GM18502 (cell line): ENCODE results near the gene SMIM14.
"Not testable (repeated sequence)": the region's sequence is repeated elsewhere in the genome, so short reads cannot be mapped to it uniquely, and the experiment has no call there.

Experiments
- ATAC-seq: cut with Tn5 transposase; IDR thresholded peaks from one replicate; pipeline ENCODE4 v1.9.1; 2021; ENCODE audit warnings: mild to moderate bottlenecking; ENCODE audit not compliant: unreplicated experiment, poor library complexity

The SMIM14 gene

DNA sequence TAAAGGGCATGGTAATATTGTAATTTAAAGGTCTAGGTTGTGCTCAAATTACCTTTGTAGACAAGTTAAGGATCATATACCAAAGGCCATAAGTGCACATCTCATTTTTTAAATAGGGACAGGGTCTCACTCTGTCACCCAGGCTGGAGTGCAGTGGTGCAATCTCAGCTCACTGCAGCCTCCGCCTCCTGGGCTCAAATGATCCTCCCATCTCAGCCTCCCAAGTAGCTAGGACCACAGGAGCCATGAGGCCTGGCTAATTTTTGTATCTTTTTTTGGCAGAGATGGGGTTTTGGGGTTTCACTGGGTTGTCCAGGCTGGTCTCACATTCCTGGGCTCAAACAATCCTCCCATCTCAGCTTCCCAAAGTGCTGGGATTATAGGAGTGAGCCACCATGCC is 124.4 kb downstream of the SMIM14 start:
- ATAC-seq, result not testable (repeated sequence)

DNA sequence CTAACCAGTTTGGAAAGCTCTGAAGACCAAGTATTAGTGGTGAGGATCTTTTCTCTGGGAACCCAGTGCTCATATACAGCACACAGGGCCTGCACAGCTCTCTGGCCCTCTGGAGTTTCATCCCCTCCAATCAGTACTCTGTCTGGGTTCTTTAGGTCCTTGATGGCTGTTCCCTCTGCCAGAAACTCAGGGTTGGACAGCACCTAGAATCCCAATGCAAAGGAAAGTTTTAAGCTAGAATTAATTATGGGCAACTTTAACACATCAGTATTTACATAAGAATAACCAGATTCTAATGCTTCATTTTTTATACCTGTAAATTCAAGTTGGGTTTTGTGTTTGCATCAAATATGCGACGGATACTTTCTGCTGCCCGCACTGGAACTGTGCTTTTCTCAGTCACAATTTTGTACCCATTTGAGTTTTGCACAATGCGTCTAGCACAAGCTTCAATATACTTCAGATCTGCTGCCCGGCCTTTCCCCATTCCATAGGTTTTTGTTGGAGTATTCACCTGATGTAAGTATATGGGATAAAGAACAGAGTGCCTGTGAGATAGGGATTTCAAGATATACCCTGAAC is 128.2 kb downstream of the SMIM14 start:
- ATAC-seq, result no peak

DNA sequence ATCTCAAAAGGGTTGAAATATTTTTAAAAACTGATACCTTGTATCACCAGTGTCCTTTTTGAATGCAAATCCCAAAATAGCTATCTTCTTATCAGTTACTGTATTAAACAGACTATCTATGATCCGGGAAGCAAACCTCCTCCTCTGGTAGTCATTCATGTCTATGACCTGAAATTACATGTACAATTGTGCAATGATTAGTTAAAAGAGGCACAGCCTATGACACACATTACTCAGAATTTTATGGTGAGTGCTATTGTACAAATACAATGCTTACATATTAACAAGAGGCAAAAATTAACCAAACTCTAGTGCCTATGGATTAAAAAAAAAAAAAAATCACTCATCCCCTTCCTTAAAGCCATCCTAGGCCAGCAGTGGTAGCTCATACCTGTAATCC is 133.1 kb downstream of the SMIM14 start:
- ATAC-seq, result no peak

DNA sequence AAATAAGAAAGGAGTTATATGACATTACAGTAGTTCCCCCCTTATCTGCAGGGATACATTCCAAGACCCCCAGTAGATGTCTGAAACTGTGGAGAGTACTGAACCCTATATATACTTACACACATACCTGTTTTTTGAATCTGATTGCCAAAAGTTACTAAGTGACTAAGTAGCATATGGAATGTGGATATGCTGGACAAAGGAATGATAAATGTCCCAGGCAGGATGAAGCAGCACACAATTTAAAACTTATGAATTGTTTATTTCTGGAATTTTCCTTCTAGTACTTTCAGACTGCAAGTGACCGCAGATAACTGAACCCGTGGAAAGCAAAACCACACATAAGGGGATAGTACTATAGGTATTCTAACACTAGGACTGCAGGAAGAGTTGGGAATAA is 134.1 kb downstream of the SMIM14 start:
- no peak for ATAC-seq

DNA sequence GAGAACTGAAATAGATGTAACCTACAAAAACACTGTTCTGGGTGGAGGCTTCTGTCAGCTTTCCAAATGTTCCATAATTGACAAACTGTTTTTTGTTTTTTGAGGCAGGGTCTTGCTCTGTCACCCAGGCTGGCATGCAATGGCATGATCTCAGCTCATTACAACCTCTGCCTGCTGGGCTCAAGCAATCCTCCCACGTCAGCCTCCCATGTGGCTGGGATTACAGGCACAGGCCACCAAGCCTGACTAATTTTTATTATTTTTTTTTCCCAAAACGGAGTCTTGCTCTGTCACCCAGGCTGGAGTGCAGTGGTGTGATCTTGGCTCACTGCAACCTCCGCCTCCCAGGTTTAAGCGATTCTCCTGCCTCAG is 136.0 kb downstream of the SMIM14 start:
- ATAC-seq, result not testable (repeated sequence)

DNA sequence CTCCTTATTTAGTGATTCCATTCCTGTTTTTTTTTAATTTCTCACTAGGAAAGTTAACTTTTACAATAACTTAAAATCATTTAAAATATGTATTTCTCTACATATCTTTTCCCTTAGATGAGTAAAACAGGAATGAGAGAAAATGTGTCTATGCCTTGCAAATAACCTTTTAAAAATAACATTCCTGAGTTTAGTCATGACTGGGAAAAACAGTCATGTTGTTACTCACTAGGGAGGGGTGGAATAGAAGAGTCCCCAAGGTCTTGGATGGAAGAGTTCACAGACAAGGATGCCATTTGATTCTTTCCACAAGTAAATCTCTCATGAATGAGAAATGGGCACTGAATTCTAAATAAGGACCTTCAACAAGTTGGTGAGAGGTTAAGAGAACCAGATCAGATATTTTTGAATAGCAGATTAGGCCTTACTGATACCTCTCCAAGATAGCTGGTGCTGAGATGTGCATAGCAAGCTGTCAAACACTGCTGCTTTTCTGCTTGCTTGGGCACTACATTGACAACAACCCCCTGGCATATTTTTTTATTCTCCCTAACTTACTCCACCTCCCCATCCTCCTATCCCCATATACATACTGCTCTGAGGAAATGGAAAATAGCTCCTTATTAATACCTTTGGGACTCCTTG is 136.5 kb downstream of the SMIM14 start:
- ATAC-seq, result no peak

DNA sequence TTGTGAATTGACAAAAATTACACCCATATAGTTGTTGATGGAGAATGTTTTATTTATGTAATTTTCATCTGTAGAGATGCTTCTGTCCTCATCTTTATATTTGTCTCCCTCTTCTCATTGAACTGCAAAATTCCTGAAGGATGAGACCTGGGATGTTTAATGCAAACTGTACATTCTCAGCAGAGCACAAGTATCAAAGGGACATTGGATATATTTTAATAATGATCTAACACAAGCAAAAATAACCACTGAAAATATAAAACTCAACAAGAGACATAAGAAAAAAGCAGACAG is 140.0 kb downstream of the SMIM14 start:
- no peak for ATAC-seq

DNA sequence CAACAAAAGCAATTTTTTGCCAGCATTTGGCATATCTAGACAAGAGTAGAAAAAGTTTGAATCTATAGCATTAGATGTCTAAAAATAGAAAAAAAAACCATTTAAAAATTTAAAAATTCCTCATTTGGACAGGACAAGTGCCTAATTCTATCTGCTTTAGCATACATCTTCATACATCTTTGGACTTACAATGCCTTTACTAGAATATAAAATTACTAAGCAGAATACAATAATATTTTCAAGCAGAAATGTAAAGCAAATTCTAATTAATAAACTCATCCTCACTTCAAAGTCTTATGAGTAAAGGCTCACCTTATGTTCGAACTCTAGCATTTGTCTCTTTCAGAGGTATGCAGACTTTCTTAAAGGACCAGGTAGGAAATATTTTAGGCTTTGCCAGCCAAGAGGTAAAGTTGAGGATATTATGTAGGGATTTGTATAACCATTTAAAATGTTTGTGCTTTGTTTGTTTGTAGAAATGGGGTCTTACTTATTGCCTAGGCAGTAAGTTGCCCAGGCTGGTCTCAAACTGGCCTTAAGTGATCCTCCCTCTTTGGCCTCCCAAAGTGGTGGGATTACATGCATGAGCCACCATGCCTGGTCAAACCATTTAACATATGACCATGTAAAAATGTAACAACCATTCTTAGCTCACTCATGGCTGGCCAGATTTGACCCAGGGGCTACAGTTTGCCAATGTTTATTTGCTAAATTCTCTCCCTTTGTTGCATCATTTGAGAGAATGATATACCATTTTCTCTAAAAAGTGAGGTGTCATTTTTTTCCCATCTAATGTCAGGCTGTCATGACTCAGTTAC is 140.5 kb downstream of the SMIM14 start:
- ATAC-seq, result no peak
